HL-60 (cell line): ENCODE measurements around the gene MTSS2.

Experiments used
- CTCF ChIP-seq: IDR thresholded peaks from one replicate; pipeline ENCODE4 v1.5.1; 2011; ENCODE audit warnings: low read length, control low read depth, inconsistent platforms; ENCODE audit not compliant: insufficient read depth
- POLR2AphosphoS5 ChIP-seq: IDR thresholded peaks from 2 replicates; pipeline ENCODE4 v1.6.1; 2012; ENCODE audit warnings: low read depth
- REST ChIP-seq: IDR thresholded peaks from 2 replicates; pipeline ENCODE4 v1.6.1; 2012; ENCODE audit warnings: low read depth; ENCODE audit not compliant: insufficient replicate concordance

GRCh38 chr16:70729292-70729691 is 43.4 kb upstream of the MTSS2 start:
- TF ChIP-seq CTCF (no peak), POLR2AphosphoS5 (no peak), REST (no peak)
